Measurements from ENCODE around the gene FOSL2. TPM values are rescaled to one million over a fixed set of nuclear protein-coding genes. Genes with fewer than 3 reads are reported as not detected.

The FOSL2 gene
- polyA plus RNA-seq, 1 of the 3 experiments (the other 2 are of a cell fraction): 41.7 TPM

- Histone ChIP-seq H3K36me3 (replicated peaks in 1 of 2; ENCODE audit: control insufficient read depth in 1 of 2, insufficient read depth in 2 of 2, low read length in 1 of 2) (no peaks in the 10 kb centered on the region), H3K27me3 (ENCODE audit: insufficient read depth) (peaks cover 6% of the 10 kb centered on the region; the same call in 1 of the 2 replicates), H4K20me1 (ENCODE audit: insufficient read depth) (no peaks in the 10 kb centered on the region), H3K9ac (no peak overlapping the region), H3K9me2 (no peaks in the 10 kb centered on the region), H3K4me3 (ENCODE audit: low read depth in 2 of 2, low read length in 1 of 2) (no peak overlapping the region), H3K9me3 (peaks cover 10% of the 10 kb centered on the region; the same call in 1 of the 2 replicates), H3F3A (replicated peaks; ENCODE audit: insufficient read depth) (no peaks in the 10 kb centered on the region), H3K4me2 (no peak overlapping the region), H3K4me1 (ENCODE audit: control insufficient read depth in 1 of 2, insufficient read depth in 2 of 2, low read depth in 1 of 2, low read length in 1 of 2) (no peaks in the 10 kb centered on the region), H3K27ac (ENCODE audit: low read depth in 2 of 2, low read length in 1 of 2) (no peak overlapping the region), H3K79me2 (ENCODE audit: insufficient read depth) (no peaks in the 10 kb centered on the region), H2AFZ (ENCODE audit: low read depth) (no peak overlapping the region)
- no peak for TF ChIP-seq YY1 (IDR thresholded peaks at IDR 0.05; ENCODE audit: low read depth)
- no peak for TF ChIP-seq NRF1 (IDR thresholded peaks at IDR 0.05; ENCODE audit: low read depth, low read length)
- TF ChIP-seq, protein P1, sequence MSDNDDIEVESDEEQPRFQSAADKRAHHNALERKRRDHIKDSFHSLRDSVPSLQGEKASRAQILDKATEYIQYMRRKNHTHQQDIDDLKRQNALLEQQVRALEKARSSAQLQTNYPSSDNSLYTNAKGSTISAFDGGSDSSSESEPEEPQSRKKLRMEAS (IDR thresholded peaks at IDR 0.05; ENCODE audit: low read depth): no peak
- no peak for TF ChIP-seq RXRA (IDR thresholded peaks at IDR 0.05; ENCODE audit: borderline replicate concordance, low read depth)
- TF ChIP-seq, protein P2, sequence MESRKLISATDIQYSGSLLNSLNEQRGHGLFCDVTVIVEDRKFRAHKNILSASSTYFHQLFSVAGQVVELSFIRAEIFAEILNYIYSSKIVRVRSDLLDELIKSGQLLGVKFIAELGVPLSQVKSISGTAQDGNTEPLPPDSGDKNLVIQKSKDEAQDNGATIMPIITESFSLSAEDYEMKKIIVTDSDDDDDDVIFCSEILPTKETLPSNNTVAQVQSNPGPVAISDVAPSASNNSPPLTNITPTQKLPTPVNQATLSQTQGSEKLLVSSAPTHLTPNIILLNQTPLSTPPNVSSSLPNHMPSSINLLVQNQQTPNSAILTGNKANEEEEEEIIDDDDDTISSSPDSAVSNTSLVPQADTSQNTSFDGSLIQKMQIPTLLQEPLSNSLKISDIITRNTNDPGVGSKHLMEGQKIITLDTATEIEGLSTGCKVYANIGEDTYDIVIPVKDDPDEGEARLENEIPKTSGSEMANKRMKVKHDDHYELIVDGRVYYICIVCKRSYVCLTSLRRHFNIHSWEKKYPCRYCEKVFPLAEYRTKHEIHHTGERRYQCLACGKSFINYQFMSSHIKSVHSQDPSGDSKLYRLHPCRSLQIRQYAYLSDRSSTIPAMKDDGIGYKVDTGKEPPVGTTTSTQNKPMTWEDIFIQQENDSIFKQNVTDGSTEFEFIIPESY (IDR thresholded peaks at IDR 0.05; ENCODE audit: borderline replicate concordance, low read depth): no peak
- no peak for TF ChIP-seq GABPA (IDR thresholded peaks at IDR 0.05; ENCODE audit: low read depth)
- no peak for TF ChIP-seq MEF2A (IDR thresholded peaks at IDR 0.05; ENCODE audit: borderline replicate concordance, low read depth)
- TF ChIP-seq SMC3 (IDR thresholded peaks at IDR 0.05; ENCODE audit: low read depth, low read length): no peak
- TF ChIP-seq, protein P3, sequence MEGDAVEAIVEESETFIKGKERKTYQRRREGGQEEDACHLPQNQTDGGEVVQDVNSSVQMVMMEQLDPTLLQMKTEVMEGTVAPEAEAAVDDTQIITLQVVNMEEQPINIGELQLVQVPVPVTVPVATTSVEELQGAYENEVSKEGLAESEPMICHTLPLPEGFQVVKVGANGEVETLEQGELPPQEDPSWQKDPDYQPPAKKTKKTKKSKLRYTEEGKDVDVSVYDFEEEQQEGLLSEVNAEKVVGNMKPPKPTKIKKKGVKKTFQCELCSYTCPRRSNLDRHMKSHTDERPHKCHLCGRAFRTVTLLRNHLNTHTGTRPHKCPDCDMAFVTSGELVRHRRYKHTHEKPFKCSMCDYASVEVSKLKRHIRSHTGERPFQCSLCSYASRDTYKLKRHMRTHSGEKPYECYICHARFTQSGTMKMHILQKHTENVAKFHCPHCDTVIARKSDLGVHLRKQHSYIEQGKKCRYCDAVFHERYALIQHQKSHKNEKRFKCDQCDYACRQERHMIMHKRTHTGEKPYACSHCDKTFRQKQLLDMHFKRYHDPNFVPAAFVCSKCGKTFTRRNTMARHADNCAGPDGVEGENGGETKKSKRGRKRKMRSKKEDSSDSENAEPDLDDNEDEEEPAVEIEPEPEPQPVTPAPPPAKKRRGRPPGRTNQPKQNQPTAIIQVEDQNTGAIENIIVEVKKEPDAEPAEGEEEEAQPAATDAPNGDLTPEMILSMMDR (IDR thresholded peaks at IDR 0.05): no peak
- TF ChIP-seq, protein P4, sequence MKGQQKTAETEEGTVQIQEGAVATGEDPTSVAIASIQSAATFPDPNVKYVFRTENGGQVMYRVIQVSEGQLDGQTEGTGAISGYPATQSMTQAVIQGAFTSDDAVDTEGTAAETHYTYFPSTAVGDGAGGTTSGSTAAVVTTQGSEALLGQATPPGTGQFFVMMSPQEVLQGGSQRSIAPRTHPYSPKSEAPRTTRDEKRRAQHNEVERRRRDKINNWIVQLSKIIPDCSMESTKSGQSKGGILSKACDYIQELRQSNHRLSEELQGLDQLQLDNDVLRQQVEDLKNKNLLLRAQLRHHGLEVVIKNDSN (IDR thresholded peaks at IDR 0.05; ENCODE audit: borderline replicate concordance, low read depth): no peak
- TF ChIP-seq MXI1 (IDR thresholded peaks at IDR 0.05; ENCODE audit: low read depth, low read length): no peak
- no peak for TF ChIP-seq EZH2phosphoT487 (IDR thresholded peaks at IDR 0.05; ENCODE audit: borderline replicate concordance, low read depth)
- no peak for TF ChIP-seq GATA2 (CRISPR knock-in tag; IDR thresholded peaks at IDR 0.05)
- TF ChIP-seq JUND (IDR thresholded peaks at IDR 0.05): no peak
- TF ChIP-seq POLR2AphosphoS5 (IDR thresholded peaks at IDR 0.05; ENCODE audit: low read depth, low read length): no peak
- WGBS (ENCODE audit: low lambda C conversion rate): 40% methylated on average over 6 of the region's 6 CpGs
- no peak for DNase-seq
- CTCF ChIA-PET: interaction anchor here (1.1 to 1.3 kb wide), 2 partner anchors 103 to 780 kb away, joined by 3 read pairs; no protein-coding TSS in a partner anchor
- POLR2A ChIA-PET: no interaction called here
Observed at GRCh38 chr2:28463211-28463816, 70.7 kb downstream of the FOSL2 start.
